Measurements from ENCODE around the gene CD5L. TPM values are rescaled to one million over a fixed set of nuclear protein-coding genes. Genes with fewer than 3 reads are reported as not detected.

The CD5L gene
- total and polyA plus RNA-seq, 2 of the 13 experiments (the other 11 are each of a cell fraction or from before 2014, with no cell fraction given): not detected

DNA sequence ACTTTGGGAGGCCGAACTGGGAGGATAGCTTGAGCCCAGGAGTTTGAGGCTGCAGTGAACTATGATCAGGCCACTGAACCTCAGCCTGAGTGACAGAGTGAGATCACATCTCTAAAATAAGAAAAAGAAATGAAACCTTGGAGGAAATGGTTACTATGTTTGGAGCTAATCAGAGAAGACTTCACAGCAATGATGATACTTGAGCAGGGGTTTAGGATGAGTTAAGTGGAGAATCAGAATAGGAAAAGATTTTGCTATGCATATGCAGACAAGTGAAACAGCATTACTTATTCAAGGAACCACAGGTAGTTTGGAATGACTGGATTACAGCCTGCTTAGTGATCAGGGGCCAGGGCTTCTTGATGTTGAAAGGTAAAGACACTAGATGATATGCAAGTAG, 1.3 kb upstream of the CD5L start (continued):
- TF ChIP-seq FOXJ3 (CRISPR knock-in tag; IDR thresholded peaks at IDR 0.05; ENCODE audit: borderline replicate concordance) (no peak), RBM22 (optimal IDR thresholded peaks at IDR 0.05; ENCODE audit: low read length) (no peak), TAF15 (IDR thresholded peaks at IDR 0.05; ENCODE audit: low read depth, low read length, poor library complexity, severe bottlenecking) (no peak), GZF1 (CRISPR knock-in tag; IDR thresholded peaks at IDR 0.05) (no peak), ISL2 (CRISPR knock-in tag; IDR thresholded peaks at IDR 0.05) (no peak), ZNF788 (CRISPR knock-in tag; IDR thresholded peaks at IDR 0.05; ENCODE audit: borderline replicate concordance) (no peak), CENPT (CRISPR knock-in tag; IDR thresholded peaks at IDR 0.05; ENCODE audit: low read depth) (no peak), ZNF432 (CRISPR knock-in tag; IDR thresholded peaks at IDR 0.05; ENCODE audit: borderline replicate concordance) (no peak), ZC3H4 (CRISPR knock-in tag; IDR thresholded peaks at IDR 0.05; ENCODE audit: borderline replicate concordance) (no peak)
- TF ChIP-seq, protein P1, sequence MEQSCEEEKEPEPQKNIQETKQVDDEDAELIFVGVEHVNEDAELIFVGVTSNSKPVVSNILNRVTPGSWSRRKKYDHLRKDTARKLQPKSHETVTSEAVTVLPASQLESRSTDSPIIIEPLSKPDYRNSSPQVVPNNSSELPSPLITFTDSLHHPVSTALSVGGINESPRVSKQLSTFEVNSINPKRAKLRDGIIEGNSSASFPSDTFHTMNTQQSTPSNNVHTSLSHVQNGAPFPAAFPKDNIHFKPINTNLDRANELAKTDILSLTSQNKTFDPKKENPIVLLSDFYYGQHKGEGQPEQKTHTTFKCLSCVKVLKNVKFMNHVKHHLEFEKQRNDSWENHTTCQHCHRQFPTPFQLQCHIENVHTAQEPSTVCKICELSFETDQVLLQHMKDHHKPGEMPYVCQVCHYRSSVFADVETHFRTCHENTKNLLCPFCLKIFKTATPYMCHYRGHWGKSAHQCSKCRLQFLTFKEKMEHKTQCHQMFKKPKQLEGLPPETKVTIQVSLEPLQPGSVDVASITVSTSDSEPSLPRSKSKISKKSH (CRISPR knock-in tag; IDR thresholded peaks at IDR 0.05; ENCODE audit: borderline replicate concordance): no peak
- TF ChIP-seq, protein P2, sequence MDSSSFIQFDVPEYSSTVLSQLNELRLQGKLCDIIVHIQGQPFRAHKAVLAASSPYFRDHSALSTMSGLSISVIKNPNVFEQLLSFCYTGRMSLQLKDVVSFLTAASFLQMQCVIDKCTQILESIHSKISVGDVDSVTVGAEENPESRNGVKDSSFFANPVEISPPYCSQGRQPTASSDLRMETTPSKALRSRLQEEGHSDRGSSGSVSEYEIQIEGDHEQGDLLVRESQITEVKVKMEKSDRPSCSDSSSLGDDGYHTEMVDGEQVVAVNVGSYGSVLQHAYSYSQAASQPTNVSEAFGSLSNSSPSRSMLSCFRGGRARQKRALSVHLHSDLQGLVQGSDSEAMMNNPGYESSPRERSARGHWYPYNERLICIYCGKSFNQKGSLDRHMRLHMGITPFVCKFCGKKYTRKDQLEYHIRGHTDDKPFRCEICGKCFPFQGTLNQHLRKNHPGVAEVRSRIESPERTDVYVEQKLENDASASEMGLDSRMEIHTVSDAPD (CRISPR knock-in tag; IDR thresholded peaks at IDR 0.05): no peak
- TF ChIP-seq, protein P3, sequence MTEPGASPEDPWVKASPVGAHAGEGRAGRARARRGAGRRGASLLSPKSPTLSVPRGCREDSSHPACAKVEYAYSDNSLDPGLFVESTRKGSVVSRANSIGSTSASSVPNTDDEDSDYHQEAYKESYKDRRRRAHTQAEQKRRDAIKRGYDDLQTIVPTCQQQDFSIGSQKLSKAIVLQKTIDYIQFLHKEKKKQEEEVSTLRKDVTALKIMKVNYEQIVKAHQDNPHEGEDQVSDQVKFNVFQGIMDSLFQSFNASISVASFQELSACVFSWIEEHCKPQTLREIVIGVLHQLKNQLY (CRISPR knock-in tag; IDR thresholded peaks at IDR 0.05): no peak

All from HepG2 (cell line).